HUDEP-2 (cell line): ENCODE results near the gene FANCI.
"Not testable (repeated sequence)": the region's sequence is repeated elsewhere in the genome, so short reads cannot be mapped to it uniquely, and the experiment has no call there.

Experiments
- DNase-seq, 76 experiments: peaks; one replicate each; lab custom pipeline; 2025; ENCODE audit not compliant: unreplicated experiment in 76 of 76; lab: John Stamatoyannopoulos, UW

FANCI gene

GRCh38 chr15:89218531-89218930 is 25.2 kb upstream of the FANCI start:
- no peak for DNase-seq

GRCh38 chr15:89221543-89221942 is 22.2 kb upstream of the FANCI start, which contains the start of gene RLBP1:
RLBP1 (minus strand) TSS chr15:89221579; CDS start chr15:89218975, 2,604 bp downstream.
- no peak for DNase-seq

GRCh38 chr15:89225588-89225987 is 18.2 kb upstream of the FANCI start:
- no peak for DNase-seq

GRCh38 chr15:89226359-89227221 is 17.2 kb upstream of the FANCI start:
- DNase-seq = peak in 69 of 76 experiments; percentile 14 to 76 (median 49)

- no peak for DNase-seq
Observed at GRCh38 chr15:89227425-89227824, 16.4 kb upstream of the FANCI start.

GRCh38 chr15:89230277-89230676 is 13.5 kb upstream of the FANCI start:
- DNase-seq = peak in 4 of 76 experiments; percentile 2 to 16 (median 6)

- no peak for DNase-seq
Observed at GRCh38 chr15:89231832-89232231, 11.9 kb upstream of the FANCI start.

GRCh38 chr15:89239883-89240810 is 3.6 kb upstream of the FANCI start:
- DNase-seq = not testable (repeated sequence)

GRCh38 chr15:89243046-89243690 is 611 bp upstream of the FANCI start:
- no peak for DNase-seq

GRCh38 chr15:89244574-89244903 is 760 bp downstream of the FANCI start:
- DNase-seq = peak in 1 of 76 experiments; percentile 38

GRCh38 chr15:89247446-89247845 is 3.7 kb downstream of the FANCI start:
- DNase-seq = no peak

GRCh38 chr15:89248584-89248983 is 4.8 kb downstream of the FANCI start:
- DNase-seq = no peak

GRCh38 chr15:89250142-89250541 is 6.4 kb downstream of the FANCI start:
- not testable (repeated sequence) for DNase-seq

- DNase-seq = not testable (repeated sequence)
Observed at GRCh38 chr15:89277281-89277680, 33.5 kb downstream of the FANCI start.

- no peak for DNase-seq
Observed at GRCh38 chr15:89278307-89278706, 34.5 kb downstream of the FANCI start.

- DNase-seq = no peak
Observed at GRCh38 chr15:89282631-89283030, 38.9 kb downstream of the FANCI start.

GRCh38 chr15:89283201-89283600 is 39.4 kb downstream of the FANCI start:
- no peak for DNase-seq

- peak in 12 of 76 experiments; percentile 3 to 44 (median 14) for DNase-seq
Observed at GRCh38 chr15:89291934-89292438, 48.2 kb downstream of the FANCI start.

GRCh38 chr15:89293012-89293411 is 49.2 kb downstream of the FANCI start:
- no peak for DNase-seq

- peak in 1 of 76 experiments; percentile 4 for DNase-seq
Observed at GRCh38 chr15:89299896-89300295, 56.1 kb downstream of the FANCI start.
